Caki2 (cell line): ENCODE data around the gene ITLN1. TPM values are rescaled to one million over a fixed set of nuclear protein-coding genes. Genes with fewer than 3 reads are reported as not detected.

Experiments
- DNase-seq: peaks from one replicate; pipeline ENCODE4 v3.0.0-alpha.2; 2015; ENCODE audit warnings: low read depth
- in situ Hi-C: cut with HindIII; loops from 2 replicates; pipeline ENCODE4 v1.10.0; 2016; ENCODE audit warnings: low sequenced_read_pairs, low pct_unique_long_range_greater_than_20kb, mixed read lengths
- total RNA-seq: library from RNA; depleted of rRNA; stranded (reverse); fragments of >200 nt; shearing (Covaris generic); gene quantifications from 2 replicates; pipeline ENCODE4 v1.2.3, GENCODE V29; 2014; ENCODE audit warnings: low replicate concordance; rRNA removed

ITLN1 gene
- total RNA-seq, 1 experiment from 2014 or later, result not detected

GRCh38 chr1:160836561-160836960 is 48.4 kb downstream of the ITLN1 start:
- in situ Hi-C loops, result no loop called here
- DNase-seq, result no peak

DNA sequence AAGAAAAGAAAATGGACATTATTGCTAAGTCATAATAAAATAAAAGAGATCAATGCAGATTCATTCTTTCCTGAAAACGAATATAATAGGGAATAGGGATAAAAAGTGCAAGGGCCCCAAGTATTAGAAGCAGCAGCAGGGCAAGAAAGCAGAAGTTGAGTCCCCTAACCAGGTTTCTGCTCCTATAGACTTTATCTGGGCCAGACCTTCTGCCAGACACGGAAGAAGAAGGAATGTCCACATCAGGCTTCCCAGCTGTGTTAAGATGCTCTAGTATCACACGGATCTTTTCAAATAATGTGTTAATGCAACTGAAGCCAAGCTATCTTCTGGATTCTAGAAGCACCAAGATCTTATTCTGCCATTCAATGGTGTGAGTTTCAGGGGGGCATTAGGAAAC is 49.2 kb downstream of the ITLN1 start:
- in situ Hi-C loops, result no loop called here
- no peak for DNase-seq

GRCh38 chr1:160834945-160835565 is 49.9 kb downstream of the ITLN1 start:
- peak; percentile 40 for DNase-seq
- in situ Hi-C loops, result no loop called here

DNA sequence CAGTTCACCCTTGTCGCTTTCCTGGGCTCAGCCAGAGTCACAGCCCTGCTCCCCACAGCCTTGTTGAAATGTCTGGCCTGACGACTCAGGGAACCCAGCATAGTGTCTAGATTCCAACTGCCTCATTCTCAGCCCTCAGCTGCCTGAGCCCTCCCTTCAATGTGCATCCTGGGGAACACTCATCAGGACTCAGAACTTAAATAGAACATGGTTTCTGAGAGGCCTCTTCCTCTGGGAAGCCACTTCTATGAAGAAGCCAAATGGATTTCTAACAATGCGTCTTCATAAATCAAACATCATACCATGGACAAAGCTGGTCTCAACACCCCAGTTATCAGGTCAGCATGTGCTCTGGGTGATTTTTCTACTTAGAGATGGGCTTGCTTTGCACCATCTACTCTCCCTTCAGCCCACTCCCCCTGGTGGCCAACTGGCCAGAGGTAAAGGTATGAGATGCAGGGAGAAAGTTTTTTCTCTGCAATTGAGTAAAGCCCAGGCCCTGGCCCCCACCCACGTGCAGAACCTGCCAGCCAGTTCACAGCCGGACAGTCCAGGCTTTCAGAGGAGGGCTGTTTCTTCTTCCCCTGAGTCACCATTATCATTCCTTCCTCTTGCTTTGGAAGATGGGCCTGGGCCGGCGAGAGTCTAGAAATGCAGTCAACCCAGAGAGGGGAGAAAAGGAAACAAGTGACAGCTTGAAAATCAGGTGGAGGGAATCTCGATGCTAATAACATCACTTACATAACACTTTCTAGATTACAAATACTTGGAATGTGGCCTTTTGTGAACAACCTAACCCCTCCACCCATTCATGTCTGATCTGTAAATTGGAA is 54.4 kb downstream of the ITLN1 start:
- DNase-seq, result peak; percentile 30
- in situ Hi-C loops, result no loop called here

- in situ Hi-C loops, result no loop called here
- DNase-seq, result no peak
Measured at GRCh38 chr1:160829766-160830165, 55.2 kb downstream of the ITLN1 start.

DNA sequence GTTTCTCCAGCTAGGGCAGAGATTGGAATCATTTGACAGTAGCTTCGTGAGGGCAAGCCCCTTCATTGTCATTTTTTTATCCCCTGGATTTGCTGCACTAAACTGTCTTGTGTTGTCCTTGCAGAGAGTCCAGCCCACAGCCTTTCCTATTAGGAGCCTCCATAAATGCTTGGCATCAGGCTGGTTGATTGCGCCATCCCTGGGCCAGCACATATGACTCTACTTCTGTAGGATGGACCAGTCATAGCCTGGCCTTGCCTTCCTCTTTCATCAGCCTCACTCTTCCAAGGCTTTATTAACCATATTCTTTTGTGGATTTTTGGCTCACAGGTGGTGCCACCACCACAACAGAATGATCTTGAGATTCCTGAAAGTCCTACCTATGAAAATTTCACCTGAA is 57.6 kb downstream of the ITLN1 start:
- DNase-seq, result no peak
- in situ Hi-C loops, result no loop called here

GRCh38 chr1:160826546-160826945 is 58.4 kb downstream of the ITLN1 start:
- in situ Hi-C loops, result no loop called here
- peak; percentile 24 for DNase-seq

Other genes starting within 250 kb of the ITLN1 start
- not detected in 2 replicates for gene SLAMF1, start 238.1 kb downstream of the ITLN1 start, total RNA-seq
- gene CD48, start 173.4 kb downstream of the ITLN1 start, total RNA-seq, result not detected in 2 replicates
- gene SLAMF7, start 145.9 kb downstream of the ITLN1 start, total RNA-seq, result not detected in 2 replicates
- gene LY9, start 89.0 kb downstream of the ITLN1 start, total RNA-seq, result not detected in 2 replicates
- gene CD244, start 22.3 kb downstream of the ITLN1 start, total RNA-seq, result not detected in 2 replicates
- gene ITLN2, start 69.6 kb upstream of the ITLN1 start, total RNA-seq, result not detected in 2 replicates
- 17.4 and 41.5 TPM in 2 replicates for gene F11R, start 136.0 kb upstream of the ITLN1 start, total RNA-seq
- 53.5 and 67.6 TPM in 2 replicates for gene TSTD1, start 153.8 kb upstream of the ITLN1 start, total RNA-seq
- gene USF1, start 160.8 kb upstream of the ITLN1 start, total RNA-seq, result 55.3 and 65.1 TPM in 2 replicates
- gene ARHGAP30, start 184.7 kb upstream of the ITLN1 start, total RNA-seq, result not detected in 2 replicates
- 0.29 and 0.88 TPM in 2 replicates for gene NECTIN4, start 204.4 kb upstream of the ITLN1 start, total RNA-seq
- gene KLHDC9, start 213.2 kb upstream of the ITLN1 start, total RNA-seq, result 3.7 and 23.8 TPM in 2 replicates
- gene PFDN2, start 232.9 kb upstream of the ITLN1 start, total RNA-seq, result 23.4 and 34.3 TPM in 2 replicates
- gene NIT1, start 232.9 kb upstream of the ITLN1 start, total RNA-seq, result 32.0 and 38.2 TPM in 2 replicates
- gene DEDD, start 247.5 kb upstream of the ITLN1 start, total RNA-seq, result 17.4 and 39.5 TPM in 2 replicates